ENCODE results near the gene TRUB2. TPM values are rescaled to one million over a fixed set of nuclear protein-coding genes. Genes with fewer than 3 reads are reported as not detected.

TRUB2 gene
- total RNA-seq, 1 donor from 2014 or later = 27.0 TPM

- no peak overlapping the region for H3K27ac Mint-ChIP-seq (ENCODE audit: unreplicated experiment)
- no peaks in the 10 kb centered on the region for H3K27me3 Mint-ChIP-seq (ENCODE audit: unreplicated experiment)
- H3K9me3 Mint-ChIP-seq (ENCODE audit: unreplicated experiment) = no peaks in the 10 kb centered on the region
- no peak for DNase-seq (ENCODE audit: extremely low spot score, unreplicated experiment)
- no peak overlapping the region for H3K4me3 Mint-ChIP-seq (ENCODE audit: unreplicated experiment)
- TF ChIP-seq CTCF (IDR thresholded peaks at IDR 0.05) = no peak
- no peaks in the 10 kb centered on the region for H3K4me1 Mint-ChIP-seq (ENCODE audit: unreplicated experiment)
- H3K36me3 Mint-ChIP-seq (ENCODE audit: unreplicated experiment) = peaks cover 5% of the 10 kb centered on the region
Measured at GRCh38 chr9:128335161-128335560, 12.9 kb upstream of the TRUB2 start.

GRCh38 chr9:128333451-128333869 lies 11.2 kb upstream of the TRUB2 start:
- no peak overlapping the region for H3K27ac Mint-ChIP-seq (ENCODE audit: unreplicated experiment)
- H3K4me3 Mint-ChIP-seq (ENCODE audit: unreplicated experiment) = no peak overlapping the region
- H3K9me3 Mint-ChIP-seq (ENCODE audit: unreplicated experiment) = no peaks in the 10 kb centered on the region
- no peaks in the 10 kb centered on the region for H3K27me3 Mint-ChIP-seq (ENCODE audit: unreplicated experiment)
- no peaks in the 10 kb centered on the region for H3K4me1 Mint-ChIP-seq (ENCODE audit: unreplicated experiment)
- peaks cover 7% of the 10 kb centered on the region for H3K36me3 Mint-ChIP-seq (ENCODE audit: unreplicated experiment)
- TF ChIP-seq CTCF (IDR thresholded peaks at IDR 0.05) = no peak
- no peak for DNase-seq (ENCODE audit: extremely low spot score, unreplicated experiment)

GRCh38 chr9:128325629-128326028 lies 3.4 kb upstream of the TRUB2 start:
- H3K4me3 Mint-ChIP-seq (ENCODE audit: unreplicated experiment) = no peak overlapping the region

GRCh38 chr9:128324401-128324800 lies 2.2 kb upstream of the TRUB2 start:
- Mint-ChIP-seq H3K27me3 (ENCODE audit: unreplicated experiment) (no peaks in the 10 kb centered on the region), H3K4me3 (ENCODE audit: unreplicated experiment) (peak overlapping the region; percentile 16)

More at GRCh38 chr9:128325629-128326028, 3.4 kb upstream of the TRUB2 start:
- H3K4me1 Mint-ChIP-seq (ENCODE audit: unreplicated experiment) = peaks cover 18% of the 10 kb centered on the region
- H3K27ac Mint-ChIP-seq (ENCODE audit: unreplicated experiment) = no peak overlapping the region
- H3K36me3 Mint-ChIP-seq (ENCODE audit: unreplicated experiment) = peaks cover 13% of the 10 kb centered on the region
- no peak for TF ChIP-seq CTCF (IDR thresholded peaks at IDR 0.05)
- no peaks in the 10 kb centered on the region for H3K27me3 Mint-ChIP-seq (ENCODE audit: unreplicated experiment)
- DNase-seq (ENCODE audit: extremely low spot score, unreplicated experiment) = no peak
- H3K9me3 Mint-ChIP-seq (ENCODE audit: unreplicated experiment) = no peaks in the 10 kb centered on the region

GRCh38 chr9:128323791-128324190 lies 1.5 kb upstream of the TRUB2 start:
- no peak for DNase-seq (ENCODE audit: extremely low spot score, unreplicated experiment)
- Mint-ChIP-seq H3K4me3 (ENCODE audit: unreplicated experiment) (peak overlapping the region; percentile 91), H3K4me1 (ENCODE audit: unreplicated experiment) (peaks cover 18% of the 10 kb centered on the region), H3K27ac (ENCODE audit: unreplicated experiment) (peak overlapping the region; percentile 99), H3K27me3 (ENCODE audit: unreplicated experiment) (no peaks in the 10 kb centered on the region), H3K36me3 (ENCODE audit: unreplicated experiment) (peaks cover 13% of the 10 kb centered on the region), H3K9me3 (ENCODE audit: unreplicated experiment) (no peaks in the 10 kb centered on the region)
- TF ChIP-seq CTCF (IDR thresholded peaks at IDR 0.05) = no peak

More at GRCh38 chr9:128324401-128324800, 2.2 kb upstream of the TRUB2 start:
- Mint-ChIP-seq H3K4me1 (ENCODE audit: unreplicated experiment) (peaks cover 18% of the 10 kb centered on the region), H3K36me3 (ENCODE audit: unreplicated experiment) (peaks cover 13% of the 10 kb centered on the region), H3K27ac (ENCODE audit: unreplicated experiment) (peak overlapping the region; percentile 6), H3K9me3 (ENCODE audit: unreplicated experiment) (no peaks in the 10 kb centered on the region)
- no peak for TF ChIP-seq CTCF (IDR thresholded peaks at IDR 0.05)
- no peak for DNase-seq (ENCODE audit: extremely low spot score, unreplicated experiment)

Data from osteocyte (in vitro differentiated cells).